ENCODE data around the gene TLX3.

TLX3 gene

DNA sequence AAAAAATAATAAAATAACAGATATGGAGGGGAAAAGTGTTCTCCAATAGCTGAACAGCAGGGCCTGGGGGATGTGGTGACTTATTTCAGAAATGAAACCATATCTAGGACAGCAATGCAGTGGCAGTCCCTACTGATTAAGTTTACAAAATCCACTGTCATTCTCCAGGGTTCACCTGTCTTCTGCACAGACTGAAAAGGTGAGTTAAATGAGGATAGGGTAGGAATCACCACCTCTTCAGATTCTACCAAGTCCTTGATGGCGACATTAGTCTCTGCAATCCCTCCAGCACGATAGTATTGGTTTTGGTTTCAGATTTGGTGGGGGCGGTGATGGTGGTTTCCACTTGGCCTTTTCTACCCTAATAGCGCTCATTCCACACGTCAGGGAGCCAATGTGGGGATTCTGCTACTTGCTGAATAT lies 46.3 kb downstream of the TLX3 start:
- no peak for TF ChIP-seq CREB1 (IDR thresholded peaks at IDR 0.05; ENCODE audit: low read depth)
- TF ChIP-seq FOXM1 (IDR thresholded peaks at IDR 0.05; ENCODE audit: borderline replicate concordance, low read depth), result no peak
- no peak for TF ChIP-seq RAD21 (IDR thresholded peaks at IDR 0.05; ENCODE audit: low read depth)
- no peak for TF ChIP-seq EGR1 (IDR thresholded peaks at IDR 0.05)
- no peak for TF ChIP-seq YY1 (IDR thresholded peaks at IDR 0.05; ENCODE audit: low read depth)
- no peak for TF ChIP-seq TCF12 (IDR thresholded peaks at IDR 0.05; ENCODE audit: low read depth)
- TF ChIP-seq TEAD4 (IDR thresholded peaks at IDR 0.05), result no peak
- TF ChIP-seq, protein P1, sequence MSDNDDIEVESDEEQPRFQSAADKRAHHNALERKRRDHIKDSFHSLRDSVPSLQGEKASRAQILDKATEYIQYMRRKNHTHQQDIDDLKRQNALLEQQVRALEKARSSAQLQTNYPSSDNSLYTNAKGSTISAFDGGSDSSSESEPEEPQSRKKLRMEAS (IDR thresholded peaks at IDR 0.05), result no peak
- TF ChIP-seq, protein P2, sequence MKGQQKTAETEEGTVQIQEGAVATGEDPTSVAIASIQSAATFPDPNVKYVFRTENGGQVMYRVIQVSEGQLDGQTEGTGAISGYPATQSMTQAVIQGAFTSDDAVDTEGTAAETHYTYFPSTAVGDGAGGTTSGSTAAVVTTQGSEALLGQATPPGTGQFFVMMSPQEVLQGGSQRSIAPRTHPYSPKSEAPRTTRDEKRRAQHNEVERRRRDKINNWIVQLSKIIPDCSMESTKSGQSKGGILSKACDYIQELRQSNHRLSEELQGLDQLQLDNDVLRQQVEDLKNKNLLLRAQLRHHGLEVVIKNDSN (IDR thresholded peaks at IDR 0.05), result no peak
- no peak for TF ChIP-seq ZBTB7A (IDR thresholded peaks at IDR 0.05; ENCODE audit: low read depth)

- no peak for TF ChIP-seq NFIC (IDR thresholded peaks at IDR 0.05)
Observed at GRCh38 chr5:171357843-171358242, 48.8 kb downstream of the TLX3 start.

All from Ishikawa (cell line).